Adrenal gland (tissue), 12 donors: ENCODE results near the gene PRMT5. TPM values are rescaled to one million over a fixed set of nuclear protein-coding genes. Genes with fewer than 3 reads are reported as not detected.
"Not testable (repeated sequence)": the region's sequence is repeated elsewhere in the genome, so short reads cannot be mapped to it uniquely, and the experiment has no call there.

Source experiments
- DNase-seq, 7 donors: peaks; one replicate each; pipeline ENCODE4 v3.0.0-alpha.2; 2019 to 2020
- H3K27ac ChIP-seq, 5 donors: fragments of 200-600 bp; sonication (generic) in 4 of 5; 1 replicate in 3 of 5; 2 replicates in 2 of 5; pipeline versions ENCODE4 v1.5.1 to v1.8.0; 2016 to 2020; ENCODE audit warnings: mild to moderate bottlenecking in 1 of 5
- H3K27me3 ChIP-seq: fragments of 200-600 bp; 2 replicates; pipeline ENCODE4 v1.8.0; 2021
- H3K36me3 ChIP-seq, 2 donors: fragments of 200-600 bp; replicated peaks in 1 of 2; 1 replicate in 1 of 2; 2 replicates in 1 of 2; pipeline versions ENCODE4 v1.5.1 to v1.8.0; 2018 to 2022
- H3K4me1 ChIP-seq, 2 donors: fragments of 200-600 bp; replicated peaks in 1 of 2; 1 replicate in 1 of 2; 2 replicates in 1 of 2; pipeline versions ENCODE4 v1.5.1 to v1.8.0; 2018 to 2021
- H3K4me3 ChIP-seq, 4 donors: fragments of 200-600 bp; sonication (generic) in 3 of 4; one replicate each; pipeline ENCODE4 v1.5.1; 2016 to 2018
- H3K9me3 ChIP-seq, 3 donors: fragments of 200-600 bp; sonication (generic) in 1 of 3; replicated peaks in 1 of 3; 1 replicate in 2 of 3; 2 replicates in 1 of 3; pipeline versions ENCODE4 v1.5.1 to v1.8.0; 2016 to 2021
- CTCF ChIP-seq, 6 experiments: fragments of 450-650 bp in 4 of 6; fragments of 200-600 bp in 2 of 6; sonication (generic) in 1 of 6; IDR thresholded peaks; 1 replicate in 5 of 6; 2 replicates in 1 of 6; pipeline versions ENCODE4 v1.5.1 to v1.8.0; 2016 to 2021; ENCODE audit warnings: antibody characterized with exemption in 6 of 6, mild to moderate bottlenecking in 2 of 6, moderate library complexity in 1 of 6
- POLR2A ChIP-seq, 2 donors: fragments of 450-650 bp; IDR thresholded peaks; one replicate each; pipeline ENCODE4 v1.6.1; 2017; ENCODE audit warnings: antibody characterized with exemption in 2 of 2, mild to moderate bottlenecking in 2 of 2, moderate library complexity in 1 of 2
- WGBS, 4 donors: extraction: QIAGEN DNeasy Blood & Tissue Kit in 2 of 4; methylation state at CpG; one replicate each; pipeline versions ENCODE4 v1.1.5 to v1.1.7; 2013 to 2017; 5-methylcytosine and 5-hydroxymethylcytosine counted together
- intact Hi-C, 2 donors: fragments of 100-400 bp; cut with DNase I; formaldehyde crosslinking; loops; one replicate each; pipeline versions ENCODE4 v1.14.1 to v1.15.0; 2022 to 2023
- polyA plus RNA-seq, 3 donors: library from polyadenylated mRNA; stranded (reverse); fragments of 200-250 nt in 2 of 3; fragments of 350-450 nt in 1 of 3; fragmentation: Illumina TruSeq in 1 of 3; extraction: RNeasy Lipid Tissue Mini Kit (QIAGEN cat#74804) in 1 of 3; gene quantifications; one replicate each; pipeline ENCODE4 v1.2.3, GENCODE V29; 2013 to 2014
- total RNA-seq, 9 donors: library from RNA; depleted of rRNA in 4 of 9; stranded (reverse); fragments of >200 nt in 4 of 9; fragments of 120-200 nt in 1 of 9; fragmentation: NEBNext Ultra II Directional in 1 of 9; extraction: Animal tissue kit (Norgen Biotek cat#: 25700) in 1 of 9; gene quantifications; one replicate each; pipeline versions ENCODE4 v1.1.0 to v1.2.4, GENCODE V29; 2013 to 2023
- donor health status: healthy with polysubstance abuse.
- donor health status: Bipolar disorder and iron deficiency.
- donor health status: DM: yes; HTN: yes; CAD: no.
- donor health status: DM: no; HTN: no; CAD: no.
- donor health status: DM: no; HTN: no; CAD: no.
- donor health status: DM: yes; HTN: yes; CAD: no.

The PRMT5 gene
- total and polyA plus RNA-seq, 12 donors = 20.9 to 134 (median 62.8) TPM

GRCh38 chr14:22918804-22919600, 10.2 kb downstream of the PRMT5 start, which contains the start of gene RBM23:
Gene RBM23 (minus strand): TSS chr14:22919149.
- Histone ChIP-seq H3K27me3 (no peaks in the 10 kb centered on the region), H3K4me3 (peak within 1 kb of the TSS; percentile 2 to 69 (median 56)), H3K4me1 (peaks cover 15 to 37% of the 10 kb centered on the region in 2 donors), H3K36me3 (peaks cover 0 to 35% of the 10 kb centered on the region in 2 donors), H3K27ac (peak within 1 kb of the TSS; percentile 52 to 99 (median 94)), H3K9me3 (no peaks in the 10 kb centered on the region)
- TF ChIP-seq POLR2A (IDR thresholded peaks at IDR 0.05) = peak; percentile 80 to 88
- no peak for TF ChIP-seq CTCF (IDR thresholded peaks at IDR 0.05)
- intact Hi-C loops = no loop called here
- WGBS, 4 donors = 0% methylated on average over 23 to 46 of the region's 46 CpGs
- peak; percentile 100 for DNase-seq

- Histone ChIP-seq H3K36me3 (peaks cover 0 to 17% of the 10 kb centered on the region in 2 donors), H3K27ac (peak overlapping the region in 3 of 5 donors; percentile 37 to 69 (median 57)), H3K4me3 (no peak overlapping the region), H3K4me1 (peaks cover 15 to 37% of the 10 kb centered on the region in 2 donors), H3K9me3 (no peaks in the 10 kb centered on the region), H3K27me3 (no peaks in the 10 kb centered on the region)
- 57 to 71% (median 63%) methylated on average over 8 of the region's 8 CpGs for WGBS, 4 donors
- intact Hi-C loops = no loop called here
- TF ChIP-seq CTCF (IDR thresholded peaks at IDR 0.05) = no peak
- no peak for TF ChIP-seq POLR2A (IDR thresholded peaks at IDR 0.05)
- DNase-seq = peak in 6 of 7 donors; percentile 55 to 81 (median 72)
These were observed 13.2 kb downstream of the PRMT5 start for GRCh38 chr14:22915886-22916521.

- H3K9me3 ChIP-seq, DNase-seq, H3K27ac ChIP-seq, intact Hi-C loops, H3K27me3 ChIP-seq, H3K4me3 ChIP-seq: not testable (repeated sequence)
- Histone ChIP-seq H3K36me3 (peaks cover 0 to 14% of the 10 kb centered on the region in 2 donors), H3K4me1 (peaks cover 15 to 37% of the 10 kb centered on the region in 2 donors)
- WGBS, 4 donors = 89 to 97% (median 93%) methylated on average over 4 of the region's 4 CpGs
These were observed 14.3 kb downstream of the PRMT5 start for GRCh38 chr14:22914836-22915235.

GRCh38 chr14:22910916-22911315, 18.3 kb downstream of the PRMT5 start:
- no peak for DNase-seq
- Histone ChIP-seq H3K9me3 (no peaks in the 10 kb centered on the region), H3K4me1 (peaks cover 0 to 18% of the 10 kb centered on the region in 2 donors), H3K4me3 (no peak overlapping the region), H3K27me3 (no peaks in the 10 kb centered on the region), H3K36me3 (peaks cover 0 to 53% of the 10 kb centered on the region in 2 donors), H3K27ac (no peak overlapping the region)
- WGBS, 4 donors = 88 to 93% (median 89%) methylated on average over 5 of the region's 5 CpGs
- intact Hi-C loops = no loop called here
- no peak for TF ChIP-seq CTCF (IDR thresholded peaks at IDR 0.05)
- TF ChIP-seq POLR2A (IDR thresholded peaks at IDR 0.05) = no peak
